H4 (cell line): ENCODE measurements around the gene MPHOSPH10. TPM values are rescaled to one million over a fixed set of nuclear protein-coding genes. Genes with fewer than 3 reads are reported as not detected.
"Not testable (repeated sequence)": the region's sequence is repeated elsewhere in the genome, so short reads cannot be mapped to it uniquely, and the experiment has no call there.

ENCODE experiments used
- DNase-seq: peaks from one replicate; pipeline ENCODE4 v3.0.0-alpha.2; 2015; ENCODE audit warnings: low spot score
- total RNA-seq: library from RNA; depleted of rRNA; stranded (reverse); fragments of >200 nt; shearing (Covaris generic); gene quantifications from 2 replicates; pipeline ENCODE4 v1.2.3, GENCODE V29; 2014

Gene MPHOSPH10
- total RNA-seq, 1 experiment from 2014 or later = 27.7 TPM

DNA sequence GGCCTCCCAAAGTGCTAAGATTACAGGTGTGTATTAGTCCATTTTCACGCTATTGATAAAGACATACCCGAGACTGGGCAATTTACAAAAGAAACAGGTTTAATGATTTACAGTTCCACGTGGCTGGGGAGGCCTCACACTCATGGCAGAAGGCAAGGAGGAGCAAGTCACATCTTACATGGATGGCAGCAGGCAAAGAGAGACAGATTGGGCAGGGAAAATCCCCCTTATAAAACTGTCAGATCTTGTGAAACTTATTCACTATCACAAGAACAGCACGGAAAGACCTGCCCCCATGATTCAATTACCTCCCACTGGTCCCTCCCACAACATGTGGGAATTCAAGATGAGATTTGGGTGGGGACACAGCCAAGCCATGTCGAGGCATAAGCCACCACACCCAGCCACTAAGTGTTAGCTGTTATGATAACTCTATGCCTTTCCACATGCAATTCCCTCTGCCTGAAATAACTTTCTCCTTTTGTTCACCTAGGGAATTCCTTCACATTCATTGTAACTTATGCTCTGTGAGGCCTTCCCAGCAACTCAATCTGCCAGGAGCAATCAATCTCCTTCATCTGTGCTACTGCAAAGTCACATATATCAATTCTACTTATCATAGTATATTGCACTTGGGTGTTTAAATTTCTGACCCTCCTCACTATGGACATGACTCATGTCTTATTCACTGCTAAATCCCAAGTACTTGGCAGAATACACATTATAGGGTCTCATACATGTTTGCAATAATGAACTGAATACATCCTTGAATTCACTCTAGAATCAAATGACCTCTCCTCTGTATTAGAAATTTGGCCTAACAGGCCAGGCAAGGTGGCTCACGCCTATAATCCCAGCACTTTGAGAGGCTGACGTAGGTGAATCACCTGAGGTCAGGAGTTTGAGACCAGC is 7.8 kb upstream of the MPHOSPH10 start:
- no peak for DNase-seq

- no peak for DNase-seq
These were observed 4.7 kb upstream of the MPHOSPH10 start for GRCh38 chr2:71125506-71126294.

GRCh38 chr2:71126957-71127356 is 3.5 kb upstream of the MPHOSPH10 start:
- DNase-seq = no peak

GRCh38 chr2:71129114-71129901 is 1.1 kb upstream of the MPHOSPH10 start:
- DNase-seq = no peak

GRCh38 chr2:71129902-71130151 is 607 bp upstream of the MPHOSPH10 start:
- DNase-seq = no peak

- no peak for DNase-seq
These were observed 441 bp downstream of the MPHOSPH10 start for GRCh38 chr2:71130905-71131244.

GRCh38 chr2:71131387-71132166 is 1.1 kb downstream of the MPHOSPH10 start:
- DNase-seq = not testable (repeated sequence)

DNA sequence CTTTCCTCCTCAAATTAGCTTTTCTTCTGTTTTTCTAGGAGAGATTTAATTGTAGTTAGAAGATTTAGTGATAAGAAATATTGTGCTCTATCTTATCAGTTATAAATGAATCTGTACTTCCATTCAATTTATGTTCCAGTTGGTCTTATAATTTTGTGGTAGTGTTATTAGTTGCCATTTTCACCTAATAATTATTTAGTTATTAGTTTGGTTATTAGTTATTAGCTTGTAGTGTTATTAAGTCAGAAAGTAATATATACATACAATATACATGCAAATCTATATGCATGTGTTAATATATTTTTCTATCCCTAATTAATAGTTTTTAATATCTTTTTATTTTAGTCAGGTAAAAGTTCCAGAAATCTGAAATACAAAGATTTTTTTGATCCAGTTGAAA is 3.2 kb downstream of the MPHOSPH10 start:
- DNase-seq = no peak

- no peak for DNase-seq
These were observed 5.7 kb downstream of the MPHOSPH10 start for GRCh38 chr2:71136174-71136573.

DNA sequence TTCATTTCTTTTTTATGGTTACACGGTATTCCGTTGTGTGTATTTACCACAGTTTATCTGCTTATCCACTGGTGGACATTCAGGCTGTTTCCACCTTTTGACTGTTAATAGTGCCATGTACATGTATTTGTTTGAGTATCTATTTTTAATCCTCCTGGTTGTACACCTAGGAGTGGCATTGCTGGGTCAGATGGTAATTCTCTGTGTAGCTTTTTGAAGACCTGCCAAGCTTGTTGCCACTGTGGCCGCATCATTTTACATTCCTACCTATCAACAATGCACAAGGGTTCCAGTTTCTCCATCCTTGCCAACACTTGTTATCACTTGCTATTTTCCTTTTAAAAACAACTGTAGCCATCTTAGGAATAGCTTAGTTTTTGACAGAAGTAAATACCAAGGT is 13.3 kb downstream of the MPHOSPH10 start:
- no peak for DNase-seq

- DNase-seq = no peak
These were observed 18.2 kb downstream of the MPHOSPH10 start for GRCh38 chr2:71148506-71149063.

DNA sequence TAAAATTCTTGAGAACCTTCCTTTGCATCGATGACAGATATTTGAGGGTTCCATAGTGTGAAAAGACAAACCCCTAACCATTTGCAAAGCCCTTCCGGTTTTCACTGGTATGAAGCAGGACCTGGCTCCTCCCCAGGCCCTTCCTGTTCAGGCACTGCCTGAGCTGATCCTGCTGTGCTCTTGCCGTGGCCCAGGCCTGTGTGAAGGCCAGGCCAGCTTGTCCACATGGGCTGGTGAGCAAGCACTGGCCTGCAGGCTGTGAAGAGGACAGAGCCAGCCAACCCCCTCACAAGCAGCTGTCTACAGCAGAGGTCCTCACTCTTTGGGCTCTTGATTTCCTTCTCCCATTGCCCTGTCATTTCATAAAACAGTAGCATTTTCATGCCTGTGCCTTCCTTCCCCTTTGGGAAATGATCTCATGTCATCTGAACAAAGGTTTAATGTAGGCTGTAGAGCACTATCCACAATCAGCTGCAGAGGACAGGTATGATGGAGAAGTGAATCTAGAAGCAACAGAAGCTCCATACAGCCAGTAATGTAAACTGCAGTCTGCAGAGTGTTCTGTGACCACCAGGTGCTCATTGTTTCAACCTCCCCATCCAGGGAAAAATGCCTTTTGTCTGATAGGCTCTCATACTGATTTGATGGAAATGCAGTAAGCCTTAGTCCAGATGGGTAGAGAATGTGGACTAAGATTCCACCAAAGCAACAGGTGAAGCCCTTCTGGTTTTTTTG is 19.8 kb downstream of the MPHOSPH10 start:
- DNase-seq = no peak

DNA sequence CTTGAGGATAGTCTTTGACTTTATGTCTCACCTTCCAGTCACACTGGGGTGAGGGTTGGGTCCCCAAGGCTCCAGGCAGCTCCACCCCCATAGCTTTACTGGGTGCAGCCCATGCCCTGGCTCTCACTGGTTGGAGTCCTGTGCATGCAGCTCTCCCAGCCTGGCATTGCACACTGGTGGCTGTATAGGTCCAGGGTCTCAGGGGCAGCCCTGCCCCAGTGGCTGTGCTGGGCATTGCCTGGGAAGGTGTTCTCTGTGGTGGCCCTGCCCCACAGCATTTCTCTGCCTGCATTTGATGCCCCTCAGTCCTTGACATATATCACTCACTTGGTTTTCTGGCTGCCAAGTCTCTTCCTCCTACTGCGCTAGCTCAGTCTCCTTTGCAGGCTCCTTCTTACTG is 21.2 kb downstream of the MPHOSPH10 start:
- DNase-seq = no peak

DNA sequence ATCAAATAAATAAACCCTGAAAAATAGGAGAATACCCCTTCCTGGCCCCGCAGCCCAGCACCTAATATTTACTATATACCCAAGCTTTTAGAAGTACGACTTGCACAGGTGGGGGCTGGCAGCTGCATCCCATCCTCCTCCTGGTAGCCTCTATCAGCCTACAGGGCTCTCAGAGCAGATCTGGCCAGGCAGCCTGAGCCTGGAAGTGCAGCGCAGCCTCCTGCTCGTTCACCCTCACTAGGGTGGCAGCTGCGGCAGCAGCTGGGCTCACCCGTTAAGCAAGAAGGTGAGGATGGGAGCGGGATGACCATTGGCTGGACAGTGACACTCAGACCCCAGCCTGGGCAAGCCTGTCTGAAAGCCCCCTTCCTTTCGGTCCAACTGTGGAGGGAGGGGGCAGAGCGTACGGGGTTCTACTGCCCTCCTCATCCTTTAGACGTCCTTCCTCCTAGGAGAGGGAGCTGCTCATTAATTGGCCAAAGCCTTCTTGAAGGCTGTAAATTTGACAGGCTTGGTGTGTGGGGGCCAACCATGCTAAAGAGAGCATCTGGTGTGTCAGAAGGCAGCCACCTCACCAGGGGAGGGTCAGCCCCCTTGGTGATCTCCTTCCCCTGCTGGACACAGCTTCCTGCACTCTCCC is 23.3 kb downstream of the MPHOSPH10 start:
- no peak for DNase-seq

GRCh38 chr2:71154279-71154678 is 23.8 kb downstream of the MPHOSPH10 start:
- DNase-seq = no peak

DNA sequence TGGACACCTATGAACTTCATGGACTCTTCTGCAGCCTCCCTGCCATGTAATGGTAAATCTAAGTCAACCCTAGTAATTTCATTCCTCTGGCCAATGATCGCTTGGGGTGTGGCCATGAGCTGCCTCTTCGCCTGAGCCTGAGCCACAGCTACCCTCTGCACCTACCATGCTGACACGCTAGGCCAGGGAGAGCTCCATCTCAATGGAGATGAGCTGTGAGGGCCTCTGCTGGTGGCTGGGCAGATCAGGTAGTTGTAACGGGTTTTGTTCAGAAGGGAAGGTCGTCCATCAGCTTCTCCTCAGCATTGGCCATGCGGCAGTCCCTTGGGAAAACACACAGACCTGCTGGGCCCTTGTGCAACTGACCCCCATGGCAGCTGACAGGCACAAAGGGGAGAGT is 24.4 kb downstream of the MPHOSPH10 start:
- no peak for DNase-seq

- DNase-seq = no peak
These were observed 25.4 kb downstream of the MPHOSPH10 start for GRCh38 chr2:71155846-71156245.

- DNase-seq = no peak
These were observed 26.1 kb downstream of the MPHOSPH10 start for GRCh38 chr2:71156573-71156972.

- DNase-seq = no peak
These were observed 26.8 kb downstream of the MPHOSPH10 start for GRCh38 chr2:71157124-71157793.

DNA sequence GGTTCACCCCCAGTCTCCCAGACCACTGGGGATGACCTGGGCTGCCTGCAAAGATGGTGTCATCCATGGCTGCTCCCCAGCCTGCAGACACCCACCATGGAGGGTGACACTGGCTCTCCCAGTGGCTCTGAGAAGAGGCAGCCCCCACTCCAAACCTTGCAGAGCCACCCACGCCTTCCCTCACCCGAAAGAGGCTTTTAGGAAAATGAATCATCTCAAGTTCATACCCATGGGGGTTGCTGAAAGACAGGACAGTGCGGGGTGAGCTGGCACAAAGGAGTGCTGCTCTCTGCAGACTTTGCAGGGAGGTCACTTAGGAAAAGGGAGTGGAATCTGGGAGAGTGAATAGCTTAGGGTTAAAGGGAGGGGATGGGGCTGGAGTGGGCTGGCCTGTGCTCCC is 36.4 kb downstream of the MPHOSPH10 start:
- DNase-seq = no peak
